Measurements from ENCODE around the gene ARHGDIA. TPM values are rescaled to one million over a fixed set of nuclear protein-coding genes. Genes with fewer than 3 reads are reported as not detected.

The ARHGDIA gene
- total RNA-seq, 1 donor from 2014 or later, result 443 TPM

GRCh38 chr17:81858170-81858966 lies 12.8 kb downstream of the ARHGDIA start:
- no peak for TF ChIP-seq CTCF (IDR thresholded peaks at IDR 0.05; ENCODE audit: unreplicated experiment)
- Mint-ChIP-seq H3K4me1 (ENCODE audit: unreplicated experiment) (peaks cover 27% of the 10 kb centered on the region), H3K9me3 (ENCODE audit: unreplicated experiment) (no peaks in the 10 kb centered on the region), H3K27me3 (ENCODE audit: unreplicated experiment) (peaks cover 14% of the 10 kb centered on the region), H3K36me3 (ENCODE audit: low read depth, unreplicated experiment) (peaks cover 23% of the 10 kb centered on the region), H3K27ac (ENCODE audit: unreplicated experiment) (peak overlapping the region; percentile 61), H3K4me3 (ENCODE audit: unreplicated experiment) (peak overlapping the region; percentile 98)
- no peak for DNase-seq (ENCODE audit: low spot score)

- Mint-ChIP-seq H3K4me3 (ENCODE audit: unreplicated experiment) (peak overlapping the region; percentile 42), H3K27me3 (ENCODE audit: unreplicated experiment) (peaks cover 12% of the 10 kb centered on the region), H3K27ac (ENCODE audit: unreplicated experiment) (no peak overlapping the region), H3K4me1 (ENCODE audit: unreplicated experiment) (peaks cover 19% of the 10 kb centered on the region), H3K36me3 (ENCODE audit: low read depth, unreplicated experiment) (peaks cover 28% of the 10 kb centered on the region), H3K9me3 (ENCODE audit: unreplicated experiment) (no peaks in the 10 kb centered on the region)
- no peak for TF ChIP-seq CTCF (IDR thresholded peaks at IDR 0.05; ENCODE audit: unreplicated experiment)
- DNase-seq (ENCODE audit: low spot score), result no peak
Measured at GRCh38 chr17:81854974-81855774, 16.0 kb downstream of the ARHGDIA start.

- Mint-ChIP-seq H3K27me3 (ENCODE audit: unreplicated experiment) (peaks cover 6% of the 10 kb centered on the region), H3K36me3 (ENCODE audit: low read depth, unreplicated experiment) (peaks cover 23% of the 10 kb centered on the region), H3K27ac (ENCODE audit: unreplicated experiment) (no peak overlapping the region), H3K4me3 (ENCODE audit: unreplicated experiment) (no peak overlapping the region), H3K9me3 (ENCODE audit: unreplicated experiment) (no peaks in the 10 kb centered on the region), H3K4me1 (ENCODE audit: unreplicated experiment) (peaks cover under 1% of the 10 kb centered on the region)
- TF ChIP-seq CTCF (IDR thresholded peaks at IDR 0.05; ENCODE audit: unreplicated experiment), result no peak
- DNase-seq (ENCODE audit: low spot score), result no peak
Measured at GRCh38 chr17:81852237-81852636, 18.9 kb downstream of the ARHGDIA start.

GRCh38 chr17:81851423-81851822 lies 19.7 kb downstream of the ARHGDIA start:
- Mint-ChIP-seq H3K9me3 (ENCODE audit: unreplicated experiment) (no peaks in the 10 kb centered on the region), H3K4me3 (ENCODE audit: unreplicated experiment) (no peak overlapping the region), H3K36me3 (ENCODE audit: low read depth, unreplicated experiment) (peaks cover 29% of the 10 kb centered on the region), H3K27ac (ENCODE audit: unreplicated experiment) (no peak overlapping the region), H3K27me3 (ENCODE audit: unreplicated experiment) (peaks cover 6% of the 10 kb centered on the region), H3K4me1 (ENCODE audit: unreplicated experiment) (no peaks in the 10 kb centered on the region)
- no peak for DNase-seq (ENCODE audit: low spot score)
- TF ChIP-seq CTCF (IDR thresholded peaks at IDR 0.05; ENCODE audit: unreplicated experiment), result no peak

- H3K27me3 Mint-ChIP-seq (ENCODE audit: unreplicated experiment), result peaks cover 10% of the 10 kb centered on the region
- H3K36me3 Mint-ChIP-seq (ENCODE audit: low read depth, unreplicated experiment), result peaks cover 32% of the 10 kb centered on the region
- no peaks in the 10 kb centered on the region for H3K4me1 Mint-ChIP-seq (ENCODE audit: unreplicated experiment)
- DNase-seq (ENCODE audit: low spot score), result no peak
- no peak overlapping the region for H3K27ac Mint-ChIP-seq (ENCODE audit: unreplicated experiment)
- no peak for TF ChIP-seq CTCF (IDR thresholded peaks at IDR 0.05; ENCODE audit: unreplicated experiment)
- no peak overlapping the region for H3K4me3 Mint-ChIP-seq (ENCODE audit: unreplicated experiment)
- no peaks in the 10 kb centered on the region for H3K9me3 Mint-ChIP-seq (ENCODE audit: unreplicated experiment)
Measured at GRCh38 chr17:81849457-81849856, 21.7 kb downstream of the ARHGDIA start.

Data from endothelial cell (in vitro differentiated cells).